H1 (cell line): ENCODE results near the gene TBC1D22A.

Experiments
- CEBPB ChIP-seq: IDR thresholded peaks from 2 replicates; pipeline ENCODE4 v1.6.1; 2012; ENCODE audit warnings: low read depth, low read length
- EP300 ChIP-seq, 2 experiments: IDR thresholded peaks; 1 replicate in 1 of 2; 2 replicates in 1 of 2; pipeline ENCODE4 v1.6.1; 2011 to 2012; ENCODE audit warnings: low read depth in 2 of 2, low read length in 2 of 2, mild to moderate bottlenecking in 2 of 2, borderline replicate concordance in 1 of 2, inconsistent platforms in 1 of 2, moderate library complexity in 1 of 2
- POLR2A ChIP-seq, 2 experiments: IDR thresholded peaks; 1 replicate in 1 of 2; 2 replicates in 1 of 2; pipeline ENCODE4 v1.6.1; 2011; ENCODE audit warnings: low read depth in 2 of 2, low read length in 2 of 2, mild to moderate bottlenecking in 2 of 2; ENCODE audit errors: control extremely low read depth in 1 of 2
- TBP ChIP-seq: IDR thresholded peaks from 2 replicates; pipeline ENCODE4 v1.6.1; 2011; ENCODE audit warnings: low read depth, low read length, improper control_type of control experiment
- TF ChIP-seq, protein P1 (sequence below), 3 experiments: IDR thresholded peaks; 1 replicate in 2 of 3; 2 replicates in 1 of 3; pipeline versions ENCODE4 v1.5.1 to v1.6.1; 2011; ENCODE audit warnings: low read length in 3 of 3, mild to moderate bottlenecking in 3 of 3, inconsistent platforms in 2 of 3, low read depth in 1 of 3, moderate library complexity in 1 of 3; ENCODE audit not compliant: insufficient read depth in 1 of 3; ENCODE audit errors: control extremely low read depth in 1 of 3

DNA sequence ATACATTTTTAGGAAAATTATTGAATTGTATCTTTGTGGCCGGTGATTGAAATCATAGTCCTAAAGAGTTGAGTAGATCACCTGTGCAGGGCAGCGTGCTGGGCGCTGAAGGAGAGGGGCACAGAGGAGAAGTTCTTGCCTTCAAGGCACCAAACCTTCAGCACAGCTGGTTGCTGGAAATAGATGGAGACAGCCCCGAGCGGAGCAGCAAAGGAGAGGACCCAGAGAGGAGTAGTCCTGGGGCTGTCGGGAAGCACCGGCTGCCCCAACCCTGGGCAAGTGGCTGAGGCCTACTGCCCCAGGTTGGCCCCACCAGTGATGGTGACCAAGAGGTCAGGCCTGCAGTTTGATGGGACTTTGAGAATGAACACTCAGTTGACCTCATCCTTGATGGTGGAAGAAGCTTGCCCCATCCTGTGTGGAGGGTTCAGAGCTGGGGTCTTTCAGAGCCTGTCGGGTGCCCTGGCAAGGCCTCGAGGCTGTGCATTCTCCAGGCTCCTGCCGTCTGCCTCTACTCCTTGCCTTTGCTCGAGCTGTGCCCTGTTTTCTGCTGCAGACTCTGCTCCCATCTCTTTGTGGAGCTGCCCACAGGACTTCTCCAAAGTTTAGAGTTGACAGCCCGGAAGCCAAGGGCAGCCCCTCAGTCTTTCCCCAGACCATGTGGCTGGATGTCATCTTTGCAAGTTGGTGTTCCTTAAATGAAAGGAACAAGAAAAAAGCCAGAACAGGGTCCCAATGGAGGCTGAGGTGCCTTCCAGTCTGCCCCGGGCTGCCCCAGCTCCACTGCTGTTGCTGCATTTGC lies 285.1 kb downstream of the TBC1D22A start:
- TF ChIP-seq TBP (no peak), EP300 (IDR thresholded peaks at IDR 0.05; ENCODE audit: borderline replicate concordance in 1 of 2, low read depth in 2 of 2, low read length in 2 of 2) (no peak), POLR2A (IDR thresholded peaks at IDR 0.05; ENCODE audit: control extremely low read depth in 1 of 2, low read depth in 2 of 2, low read length in 2 of 2) (no peak), CEBPB (no peak)
- TF ChIP-seq, protein P1, sequence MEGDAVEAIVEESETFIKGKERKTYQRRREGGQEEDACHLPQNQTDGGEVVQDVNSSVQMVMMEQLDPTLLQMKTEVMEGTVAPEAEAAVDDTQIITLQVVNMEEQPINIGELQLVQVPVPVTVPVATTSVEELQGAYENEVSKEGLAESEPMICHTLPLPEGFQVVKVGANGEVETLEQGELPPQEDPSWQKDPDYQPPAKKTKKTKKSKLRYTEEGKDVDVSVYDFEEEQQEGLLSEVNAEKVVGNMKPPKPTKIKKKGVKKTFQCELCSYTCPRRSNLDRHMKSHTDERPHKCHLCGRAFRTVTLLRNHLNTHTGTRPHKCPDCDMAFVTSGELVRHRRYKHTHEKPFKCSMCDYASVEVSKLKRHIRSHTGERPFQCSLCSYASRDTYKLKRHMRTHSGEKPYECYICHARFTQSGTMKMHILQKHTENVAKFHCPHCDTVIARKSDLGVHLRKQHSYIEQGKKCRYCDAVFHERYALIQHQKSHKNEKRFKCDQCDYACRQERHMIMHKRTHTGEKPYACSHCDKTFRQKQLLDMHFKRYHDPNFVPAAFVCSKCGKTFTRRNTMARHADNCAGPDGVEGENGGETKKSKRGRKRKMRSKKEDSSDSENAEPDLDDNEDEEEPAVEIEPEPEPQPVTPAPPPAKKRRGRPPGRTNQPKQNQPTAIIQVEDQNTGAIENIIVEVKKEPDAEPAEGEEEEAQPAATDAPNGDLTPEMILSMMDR (IDR thresholded peaks at IDR 0.05; ENCODE audit: control extremely low read depth in 1 of 3, insufficient read depth in 1 of 3, low read depth in 1 of 3, low read length in 3 of 3), result no peak
